Panc1 (cell line): ENCODE results near the gene FKBP4.

Experiments
- CTCF ChIP-seq: fragments of 450-650 bp; IDR thresholded peaks from 2 replicates; pipeline ENCODE4 v1.5.1; 2017; ENCODE audit warnings: mild to moderate bottlenecking
- POLR2AphosphoS5 ChIP-seq: IDR thresholded peaks from 2 replicates; pipeline ENCODE4 v1.6.1; 2012; ENCODE audit warnings: mild to moderate bottlenecking, low read depth, low read length, moderate library complexity
- SIN3A ChIP-seq: IDR thresholded peaks from 2 replicates; pipeline ENCODE4 v1.6.1; 2012; ENCODE audit warnings: low read depth, mild to moderate bottlenecking, low read length, moderate library complexity, borderline replicate concordance; ENCODE audit not compliant: insufficient read depth
- TF ChIP-seq, protein P1 (sequence below), 2 experiments: IDR thresholded peaks; 2 replicates each; pipeline ENCODE4 v1.6.1; 2011 to 2012; ENCODE audit warnings: low read depth in 2 of 2, control low read depth in 1 of 2, low read length in 1 of 2, mild to moderate bottlenecking in 1 of 2, moderate library complexity in 1 of 2; ENCODE audit not compliant: insufficient read depth in 1 of 2

- TF ChIP-seq, protein P1, sequence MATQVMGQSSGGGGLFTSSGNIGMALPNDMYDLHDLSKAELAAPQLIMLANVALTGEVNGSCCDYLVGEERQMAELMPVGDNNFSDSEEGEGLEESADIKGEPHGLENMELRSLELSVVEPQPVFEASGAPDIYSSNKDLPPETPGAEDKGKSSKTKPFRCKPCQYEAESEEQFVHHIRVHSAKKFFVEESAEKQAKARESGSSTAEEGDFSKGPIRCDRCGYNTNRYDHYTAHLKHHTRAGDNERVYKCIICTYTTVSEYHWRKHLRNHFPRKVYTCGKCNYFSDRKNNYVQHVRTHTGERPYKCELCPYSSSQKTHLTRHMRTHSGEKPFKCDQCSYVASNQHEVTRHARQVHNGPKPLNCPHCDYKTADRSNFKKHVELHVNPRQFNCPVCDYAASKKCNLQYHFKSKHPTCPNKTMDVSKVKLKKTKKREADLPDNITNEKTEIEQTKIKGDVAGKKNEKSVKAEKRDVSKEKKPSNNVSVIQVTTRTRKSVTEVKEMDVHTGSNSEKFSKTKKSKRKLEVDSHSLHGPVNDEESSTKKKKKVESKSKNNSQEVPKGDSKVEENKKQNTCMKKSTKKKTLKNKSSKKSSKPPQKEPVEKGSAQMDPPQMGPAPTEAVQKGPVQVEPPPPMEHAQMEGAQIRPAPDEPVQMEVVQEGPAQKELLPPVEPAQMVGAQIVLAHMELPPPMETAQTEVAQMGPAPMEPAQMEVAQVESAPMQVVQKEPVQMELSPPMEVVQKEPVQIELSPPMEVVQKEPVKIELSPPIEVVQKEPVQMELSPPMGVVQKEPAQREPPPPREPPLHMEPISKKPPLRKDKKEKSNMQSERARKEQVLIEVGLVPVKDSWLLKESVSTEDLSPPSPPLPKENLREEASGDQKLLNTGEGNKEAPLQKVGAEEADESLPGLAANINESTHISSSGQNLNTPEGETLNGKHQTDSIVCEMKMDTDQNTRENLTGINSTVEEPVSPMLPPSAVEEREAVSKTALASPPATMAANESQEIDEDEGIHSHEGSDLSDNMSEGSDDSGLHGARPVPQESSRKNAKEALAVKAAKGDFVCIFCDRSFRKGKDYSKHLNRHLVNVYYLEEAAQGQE (IDR thresholded peaks at IDR 0.05; ENCODE audit: insufficient read depth in 1 of 2, low read depth in 2 of 2, low read length in 1 of 2) = no peak
- TF ChIP-seq CTCF (no peak), POLR2AphosphoS5 (peak; percentile 96), SIN3A (no peak; the same call in 1 of the 2 replicates)
Measured at GRCh38 chr12:2812290-2813213, 17.8 kb downstream of the FKBP4 start, which contains the start of gene ITFG2.
